GM23248 (cell line): ENCODE measurements around the gene IFNA7. TPM values are rescaled to one million over a fixed set of nuclear protein-coding genes. Genes with fewer than 3 reads are reported as not detected.
"Not testable (repeated sequence)": the region's sequence is repeated elsewhere in the genome, so short reads cannot be mapped to it uniquely, and the experiment has no call there.

Source experiments
- DNase-seq: peaks from one replicate; pipeline ENCODE4 v3.0.0-alpha.2; 2015
- H2AFZ ChIP-seq: fragments of 200-600 bp; sonication (generic); 2 replicates; pipeline ENCODE4 v1.6.1; 2016; ENCODE audit warnings: antibody characterized with exemption
- H3F3A ChIP-seq: fragments of 200-600 bp; sonication (generic); 2 replicates; pipeline ENCODE4 v1.6.1; 2016; ENCODE audit warnings: mild to moderate bottlenecking, antibody characterized with exemption, mixed run types; ENCODE audit not compliant: insufficient read depth
- H3K27ac ChIP-seq: fragments of 200-600 bp; sonication (generic); 2 replicates; pipeline ENCODE4 v1.5.1; 2016; ENCODE audit warnings: mild to moderate bottlenecking
- H3K27me3 ChIP-seq: fragments of 200-600 bp; sonication (generic); replicated peaks from 2 replicates; pipeline ENCODE4 v1.6.1; 2016; ENCODE audit warnings: mild to moderate bottlenecking; ENCODE audit not compliant: insufficient read depth
- H3K36me3 ChIP-seq: fragments of 200-600 bp; sonication (generic); 2 replicates; pipeline ENCODE4 v1.6.1; 2016; ENCODE audit warnings: low read depth, mild to moderate bottlenecking
- H3K4me1 ChIP-seq: fragments of 200-600 bp; sonication (generic); 2 replicates; pipeline ENCODE4 v1.6.1; 2016; ENCODE audit warnings: mild to moderate bottlenecking; ENCODE audit not compliant: insufficient read depth
- H3K4me2 ChIP-seq: fragments of 200-600 bp; sonication (generic); one replicate; pipeline ENCODE4 v1.6.1; 2016; ENCODE audit warnings: mild to moderate bottlenecking; ENCODE audit not compliant: unreplicated experiment
- H3K4me3 ChIP-seq: fragments of 200-600 bp; sonication (generic); 2 replicates; pipeline ENCODE4 v1.5.1; 2016; ENCODE audit warnings: mild to moderate bottlenecking
- H3K79me2 ChIP-seq: fragments of 200-600 bp; sonication (generic); 2 replicates; pipeline ENCODE4 v1.6.1; 2016; ENCODE audit warnings: mild to moderate bottlenecking; ENCODE audit not compliant: insufficient read depth
- H3K9ac ChIP-seq: fragments of 200-600 bp; sonication (generic); 2 replicates; pipeline ENCODE4 v1.6.1; 2016; ENCODE audit warnings: mild to moderate bottlenecking
- H3K9me2 ChIP-seq: fragments of 200-600 bp; sonication (generic); 2 replicates; pipeline ENCODE4 v1.6.1; 2016; ENCODE audit warnings: mixed run types, mild to moderate bottlenecking, moderate library complexity; ENCODE audit not compliant: insufficient read depth
- H3K9me3 ChIP-seq: fragments of 200-600 bp; sonication (generic); one replicate; pipeline ENCODE4 v1.6.1; 2017; ENCODE audit warnings: low read depth
- H4K20me1 ChIP-seq: fragments of 200-600 bp; sonication (generic); 2 replicates; pipeline ENCODE4 v1.6.0; 2016; ENCODE audit not compliant: insufficient read depth
- EZH2 ChIP-seq: fragments of 200-600 bp; sonication (generic); IDR thresholded peaks from 2 replicates; pipeline ENCODE4 v1.6.1; 2018; ENCODE audit warnings: antibody characterized with exemption, mild to moderate bottlenecking; ENCODE audit not compliant: insufficient read depth, poor library complexity, severe bottlenecking
- EZH2phosphoT487 ChIP-seq: fragments of 200-600 bp; sonication (generic); IDR thresholded peaks from 2 replicates; pipeline ENCODE4 v1.6.1; 2018; ENCODE audit warnings: antibody characterized with exemption, moderate library complexity, mild to moderate bottlenecking, low read depth; ENCODE audit not compliant: insufficient read depth
- WGBS, 2 experiments: methylation state at CpG; one replicate each; pipeline ENCODE4 v1.1.6; 2015 to 2017; ENCODE audit warnings: low lambda C conversion rate in 2 of 2, low coverage in 1 of 2; ENCODE audit errors: missing lambda C conversion rate in 2 of 2; 5-methylcytosine and 5-hydroxymethylcytosine counted together
- in situ Hi-C: fragments of 300-500 bp; cut with MboI; formaldehyde crosslinking; loops from 2 replicates; pipeline ENCODE4 v1.15.0; 2020
- polyA plus RNA-seq: library from polyadenylated mRNA; unstranded; fragments of >200 nt; fragmentation: Nextera tagmentation; extraction: Ambion mirVana; gene quantifications from 2 replicates; pipeline ENCODE4 v1.2.1, GENCODE V29; 2016
- total RNA-seq: library from RNA; depleted of rRNA; stranded (reverse); fragments of >200 nt; shearing (Covaris generic); gene quantifications from 2 replicates; pipeline ENCODE4 v1.2.3, GENCODE V29; 2014

The IFNA7 gene
- total and polyA plus RNA-seq, 2 experiments from 2014 or later = not detected

DNA sequence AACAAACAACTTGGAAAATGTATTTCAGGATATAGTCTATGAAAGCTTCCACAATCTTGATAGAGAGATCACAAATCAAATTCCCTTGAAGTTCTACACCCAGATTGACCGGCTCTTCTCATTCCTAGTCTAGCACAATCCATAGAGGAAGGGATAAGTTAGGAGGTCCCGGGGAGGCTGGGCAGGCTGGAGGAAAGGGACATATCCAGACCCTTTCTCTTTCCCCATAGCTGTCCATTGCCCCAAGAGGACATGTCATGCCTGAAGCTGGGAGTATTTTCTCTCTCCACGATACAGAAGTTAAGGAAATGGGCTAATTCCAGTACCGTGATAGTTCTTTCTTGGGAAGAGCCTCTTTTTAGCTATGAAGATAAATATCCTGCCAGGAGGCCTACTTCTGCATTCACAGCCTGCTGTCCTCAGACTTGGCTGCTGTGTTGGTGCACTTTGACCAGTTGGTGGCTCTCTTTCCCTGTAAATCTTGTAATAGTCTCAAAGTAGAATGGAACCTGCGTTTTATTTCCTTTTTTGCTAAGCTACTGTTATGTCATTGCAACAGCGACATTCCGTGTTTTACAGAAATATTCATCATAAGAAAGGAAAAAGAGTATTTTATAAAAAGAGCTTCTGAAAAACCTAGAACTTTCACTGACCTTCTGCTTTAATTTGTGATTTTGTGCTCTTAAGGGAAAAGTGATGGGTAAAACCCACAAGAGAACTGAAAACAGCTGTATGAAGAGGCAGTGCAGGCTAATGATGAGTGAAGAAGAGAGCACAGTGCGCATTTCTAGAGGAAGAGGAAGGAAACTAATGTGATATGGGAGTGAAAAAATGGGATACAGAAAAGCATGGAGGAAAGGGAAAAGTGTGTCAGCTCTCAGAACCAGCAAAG, 33.7 kb upstream of the IFNA7 start:
- in situ Hi-C loops = loop anchor here (25.0 kb wide), 1 partner anchor 552 kb away; no protein-coding TSS in a partner anchor
- peak overlapping the region; percentile 14 for H3K4me2 ChIP-seq

DNA sequence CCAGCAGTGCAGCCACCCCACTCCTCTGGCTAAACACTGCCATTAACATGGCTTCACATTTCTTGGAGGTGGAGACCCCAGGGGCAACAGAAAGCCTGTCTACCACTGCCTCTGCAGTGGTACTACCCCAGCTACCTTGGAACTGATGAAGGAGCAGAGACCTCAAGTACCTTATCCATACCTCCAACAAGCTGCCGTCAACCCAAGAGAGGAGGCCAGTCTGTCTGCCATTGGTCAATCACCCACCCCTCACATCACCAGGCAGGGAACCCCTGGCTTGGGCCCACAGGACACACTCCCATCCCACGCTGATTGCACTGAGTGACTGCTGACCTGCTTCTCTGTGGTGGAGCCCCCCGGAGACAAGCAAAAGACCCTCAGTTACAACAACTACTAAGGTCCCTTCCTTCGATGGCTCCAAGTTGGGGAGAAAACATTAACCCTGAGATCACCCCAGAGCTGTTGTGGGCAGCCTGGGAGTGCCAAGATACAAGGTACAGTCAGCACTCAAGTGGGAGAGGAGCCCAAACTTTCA, 32.2 kb upstream of the IFNA7 start:
- WGBS, 2 experiments = 40 to 55% methylated on average over 4 of the region's 4 CpGs
- Histone ChIP-seq H3F3A (no peaks in the 10 kb centered on the region), H3K27me3 (peaks cover 30% of the 10 kb centered on the region), H3K27ac (no peak overlapping the region), H2AFZ (no peak overlapping the region), H3K4me2 (no peak overlapping the region), H3K9ac (no peak overlapping the region), H3K36me3 (no peaks in the 10 kb centered on the region), H3K4me3 (no peak overlapping the region), H3K9me3 (no peaks in the 10 kb centered on the region), H3K4me1 (no peaks in the 10 kb centered on the region), H3K79me2 (no peaks in the 10 kb centered on the region), H4K20me1 (no peaks in the 10 kb centered on the region), H3K9me2 (no peaks in the 10 kb centered on the region)
- TF ChIP-seq EZH2phosphoT487 (no peak), EZH2 (no peak)
- in situ Hi-C loops = loop anchor here (25.0 kb wide), 1 partner anchor 553 kb away; no protein-coding TSS in a partner anchor
- DNase-seq = no peak

More for the DNA sequence above, 33.7 kb upstream of the IFNA7 start:
- H3K9ac ChIP-seq, H4K20me1 ChIP-seq, H3K27ac ChIP-seq, H3K4me1 ChIP-seq, H3F3A ChIP-seq, H3K9me3 ChIP-seq, H3K79me2 ChIP-seq, H3K36me3 ChIP-seq, H3K9me2 ChIP-seq: not testable (repeated sequence)
- peak; percentile 70 for DNase-seq
- H3K27me3 ChIP-seq = peaks cover 43% of the 10 kb centered on the region
- H3K4me3 ChIP-seq = peak overlapping the region; percentile 25; the same call in 1 of the 2 replicates
- 27 to 32% methylated on average over 8 of the region's 8 CpGs for WGBS, 2 experiments
- H2AFZ ChIP-seq = peak overlapping the region; percentile 32; the same call in 1 of the 2 replicates

DNA sequence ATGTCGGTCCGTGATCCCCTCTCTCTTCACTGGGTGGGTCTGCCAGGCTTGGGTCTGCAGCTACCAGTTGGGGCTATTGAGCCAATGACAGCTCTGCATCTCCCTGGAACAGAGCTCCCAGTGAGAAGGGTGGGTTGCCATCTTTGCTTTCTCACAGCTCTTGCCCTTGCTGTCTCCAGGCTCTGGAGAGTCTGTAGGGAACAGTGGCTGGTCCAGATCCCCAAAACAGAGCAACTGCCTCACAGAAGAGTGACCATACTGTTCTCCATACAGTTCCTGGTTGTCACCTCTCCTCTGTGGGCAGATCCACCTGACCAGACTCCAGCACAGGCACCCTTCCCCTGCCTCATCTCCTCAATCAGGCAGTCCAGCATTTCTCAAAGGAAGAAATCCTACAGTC, 31.3 kb upstream of the IFNA7 start:
- H3K4me2 ChIP-seq = no peak overlapping the region
- no peaks in the 10 kb centered on the region for H4K20me1 ChIP-seq
- no peak for DNase-seq
- no peak overlapping the region for H3K4me3 ChIP-seq
- no peak overlapping the region for H2AFZ ChIP-seq
- no peaks in the 10 kb centered on the region for H3K36me3 ChIP-seq
- H3K9me2 ChIP-seq = no peaks in the 10 kb centered on the region
- no peaks in the 10 kb centered on the region for H3K9me3 ChIP-seq
- no peak overlapping the region for H3K27ac ChIP-seq
- TF ChIP-seq EZH2 (no peak), EZH2phosphoT487 (no peak)
- H3K9ac ChIP-seq = no peak overlapping the region
- in situ Hi-C loops = loop anchor here (25.0 kb wide), 1 partner anchor 554 kb away; no protein-coding TSS in a partner anchor
- H3K79me2 ChIP-seq = no peaks in the 10 kb centered on the region
- no peaks in the 10 kb centered on the region for H3K4me1 ChIP-seq
- H3K27me3 ChIP-seq = peaks cover 24% of the 10 kb centered on the region
- WGBS, 2 experiments = 73 to 75% methylated on average over 2 of the region's 2 CpGs
- H3F3A ChIP-seq = no peaks in the 10 kb centered on the region

DNA sequence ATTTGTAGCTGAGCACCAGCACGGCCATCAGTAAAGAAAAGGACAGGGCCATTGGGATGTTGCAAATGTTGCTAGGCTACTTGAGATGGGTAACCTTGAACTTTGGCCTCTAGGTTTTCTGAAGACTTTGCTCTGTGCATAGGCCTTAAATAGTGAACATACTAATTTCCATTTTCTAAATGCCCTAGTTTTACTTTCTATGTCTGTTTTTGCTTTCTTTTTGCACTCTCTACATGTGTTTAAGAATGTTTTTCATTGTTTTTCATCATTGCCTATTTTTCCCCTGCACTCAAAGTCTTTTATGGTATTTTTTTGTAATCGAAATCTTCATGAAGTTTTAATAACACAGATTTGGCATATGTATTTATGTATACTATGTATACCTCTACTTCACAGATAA, 26.1 kb upstream of the IFNA7 start, which contains the start of gene IFNA17:
IFNA17 (minus strand) TSS at position 101 of the 400 bp plus-strand sequence; CDS start at position 52, 49 bp downstream.
- in situ Hi-C loops = loop anchor here (25.0 kb wide), 1 partner anchor 559 kb away; no protein-coding TSS in a partner anchor
- no peak for DNase-seq
- no peaks in the 10 kb centered on the region for H3K9me3 ChIP-seq
- peaks cover 10% of the 10 kb centered on the region for H3K27me3 ChIP-seq
- H3K27ac ChIP-seq = no peak within 1 kb of the TSS
- no peak within 1 kb of the TSS for H3K9ac ChIP-seq
- no peaks in the 10 kb centered on the region for H4K20me1 ChIP-seq
- TF ChIP-seq EZH2phosphoT487 (no peak), EZH2 (no peak)
- H3K36me3 ChIP-seq = no peaks in the 10 kb centered on the region
- H3K79me2 ChIP-seq = no peaks in the 10 kb centered on the region
- H3K9me2 ChIP-seq = no peaks in the 10 kb centered on the region
- H3K4me3 ChIP-seq = no peak within 1 kb of the TSS
- no peaks in the 10 kb centered on the region for H3K4me1 ChIP-seq
- no peak within 1 kb of the TSS for H3K4me2 ChIP-seq
- no peak within 1 kb of the TSS for H2AFZ ChIP-seq
- H3F3A ChIP-seq = no peaks in the 10 kb centered on the region
- 68 to 70% methylated on average over 2 of the region's 2 CpGs for WGBS, 2 experiments

DNA sequence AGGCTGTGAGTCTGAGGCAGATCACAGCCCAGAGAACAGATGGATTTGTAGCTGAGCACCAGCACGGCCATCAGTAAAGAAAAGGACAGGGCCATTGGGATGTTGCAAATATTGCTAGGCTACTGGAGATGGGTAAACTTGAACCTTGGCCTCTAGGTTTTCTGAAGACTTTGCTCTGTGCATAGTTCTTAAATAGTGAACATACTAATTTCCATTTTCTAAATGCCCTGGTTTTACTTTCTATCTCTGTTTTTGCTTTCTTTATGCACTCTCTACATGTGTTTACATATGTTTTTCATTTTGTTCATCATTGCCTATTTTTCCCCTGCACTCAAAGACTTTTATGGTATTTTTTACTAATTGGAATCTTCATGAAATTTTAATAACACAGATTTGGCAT, 15.2 kb upstream of the IFNA7 start, which contains the start of gene IFNA16:
IFNA16 (minus strand) TSS at position 101 of the 400 bp plus-strand sequence; CDS start at position 95, 6 bp downstream.
- H3F3A ChIP-seq, H3K36me3 ChIP-seq, H3K9me2 ChIP-seq, H3K9me3 ChIP-seq, H3K4me2 ChIP-seq, in situ Hi-C loops, DNase-seq, H3K27ac ChIP-seq, H3K4me3 ChIP-seq, H3K4me1 ChIP-seq, H2AFZ ChIP-seq, H3K9ac ChIP-seq, H4K20me1 ChIP-seq, H3K79me2 ChIP-seq: not testable (repeated sequence)
- WGBS, 2 experiments = 45 to 68% methylated on average over 1 of the region's 1 CpG
- peaks cover 27% of the 10 kb centered on the region for H3K27me3 ChIP-seq

DNA sequence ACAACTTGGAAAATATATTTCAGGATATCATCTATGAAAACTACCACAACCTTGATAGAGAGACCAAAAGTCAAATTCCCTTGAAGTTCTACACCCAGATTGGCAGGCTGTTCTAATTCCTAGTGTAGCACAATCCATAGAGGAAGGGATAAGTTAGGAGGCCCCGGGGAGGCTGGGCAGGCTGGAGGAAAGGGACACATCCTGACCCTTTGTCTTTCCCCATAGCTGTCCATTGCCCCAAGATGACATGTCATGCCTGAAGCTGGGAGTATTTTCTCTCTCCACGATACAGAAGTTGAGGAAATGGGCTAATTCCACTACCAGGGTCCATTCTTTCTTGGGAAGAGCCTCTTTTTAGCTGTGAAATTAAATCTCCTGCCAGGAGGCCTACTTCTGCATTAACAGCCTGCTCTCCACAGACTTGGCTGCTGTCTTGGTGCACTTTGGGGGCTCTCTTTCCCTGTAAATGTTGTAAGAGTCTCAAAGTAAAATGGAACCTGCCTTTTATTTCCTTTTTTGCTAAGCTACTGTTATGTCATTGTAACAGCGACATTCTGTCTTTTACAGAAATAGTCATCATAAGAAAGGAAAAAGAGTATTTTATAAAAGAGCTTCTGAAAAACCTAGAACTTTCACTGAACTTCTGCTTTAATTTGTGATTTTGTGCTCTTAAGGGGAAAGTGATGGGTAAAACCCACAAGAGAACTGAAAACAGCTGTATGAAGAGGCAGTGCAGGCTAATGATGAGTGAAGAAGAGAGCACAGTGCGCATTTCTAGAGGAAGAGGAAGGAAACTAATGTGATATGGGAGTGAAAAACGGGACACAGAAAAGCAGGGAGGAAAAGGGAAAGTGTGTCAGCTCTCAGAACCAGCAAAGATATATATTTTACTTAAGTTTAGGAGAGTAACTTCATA, 11.7 kb upstream of the IFNA7 start:
- H2AFZ ChIP-seq, H3K79me2 ChIP-seq, H3K9me3 ChIP-seq, H3K4me2 ChIP-seq, H4K20me1 ChIP-seq, H3K4me1 ChIP-seq, H3K4me3 ChIP-seq, H3K36me3 ChIP-seq, H3K27ac ChIP-seq, H3F3A ChIP-seq, H3K9ac ChIP-seq, in situ Hi-C loops, H3K9me2 ChIP-seq: not testable (repeated sequence)
- peak; percentile 16 for DNase-seq
- WGBS, 2 experiments = 16 to 24% methylated on average over 4 of the region's 5 CpGs
- peaks cover 16% of the 10 kb centered on the region for H3K27me3 ChIP-seq
